GM10847 (cell line): ENCODE measurements around the gene CPNE4.

Experiments
- POLR2A ChIP-seq: IDR thresholded peaks from 2 replicates; pipeline ENCODE4 v1.6.1; 2011; ENCODE audit not compliant: insufficient read length; ENCODE audit errors: extremely low read depth

CPNE4 gene

DNA sequence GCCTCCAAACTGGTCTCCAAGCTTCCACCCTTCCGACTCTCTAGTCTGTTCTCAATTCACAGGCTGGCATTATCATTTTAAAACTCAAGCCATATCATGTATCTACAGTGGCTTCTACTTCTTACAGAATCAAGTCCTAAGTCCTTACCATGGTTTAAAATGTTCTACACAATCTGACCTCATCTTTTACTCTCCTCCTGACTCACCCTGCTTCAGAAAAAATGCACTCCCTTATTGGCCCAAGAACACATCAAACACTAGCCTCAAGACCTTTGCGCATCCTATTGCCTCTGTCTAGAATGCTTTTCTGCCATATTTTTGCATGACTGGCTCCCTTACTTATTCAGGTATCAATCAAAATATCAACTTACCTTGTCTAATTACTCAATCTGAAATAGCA is 543.0 kb downstream of the CPNE4 start:
- no peak for TF ChIP-seq POLR2A

- TF ChIP-seq POLR2A = no peak
These were observed 543.7 kb downstream of the CPNE4 start for GRCh38 chr3:131491084-131491483.

DNA sequence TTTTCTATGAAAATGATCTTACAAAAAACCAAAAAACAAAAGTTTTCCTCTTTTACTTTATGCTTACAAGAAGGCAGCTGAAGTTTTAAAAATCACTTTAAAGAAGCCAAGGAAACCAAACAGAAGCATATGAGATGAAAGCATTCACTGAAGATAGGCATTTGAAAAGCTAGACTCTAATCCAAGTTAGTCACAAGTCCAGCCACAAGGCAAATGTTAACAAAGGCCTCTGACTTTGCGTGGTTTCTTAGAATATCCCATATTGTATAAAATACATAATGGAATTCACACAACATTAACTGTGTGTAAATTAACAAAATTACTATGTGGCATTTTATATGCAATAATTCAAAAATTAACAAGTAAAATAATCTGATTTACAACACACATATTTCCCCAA is 549.7 kb downstream of the CPNE4 start:
- TF ChIP-seq POLR2A = no peak

DNA sequence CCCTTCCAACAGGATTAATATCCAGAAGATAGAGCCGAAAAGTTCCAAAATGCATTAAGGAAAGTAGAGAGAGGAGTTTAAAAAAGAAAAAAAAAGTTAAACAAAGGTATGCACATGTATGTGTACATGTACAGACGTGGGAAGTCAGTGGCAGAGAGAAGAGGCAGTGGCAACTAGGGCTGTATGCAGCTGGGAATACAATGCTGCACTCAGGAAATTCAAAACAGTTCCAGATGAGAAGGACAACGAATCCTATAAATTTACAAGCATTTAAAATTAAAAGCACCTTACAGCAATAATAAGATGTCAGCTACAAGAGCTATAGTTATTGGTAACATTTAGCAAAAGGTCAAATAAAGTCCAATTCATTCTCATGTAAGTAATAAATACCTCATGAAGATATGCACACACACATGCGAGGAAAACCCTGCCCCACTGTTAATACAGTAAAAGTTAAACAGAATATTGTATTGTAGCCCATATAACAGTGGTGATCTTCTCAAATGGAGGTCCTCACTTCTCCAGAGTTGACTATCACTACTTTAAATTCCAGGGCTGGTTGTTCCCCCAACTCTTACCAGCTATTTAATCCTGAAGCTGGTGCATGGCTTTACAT is 550.2 kb downstream of the CPNE4 start:
- no peak for TF ChIP-seq POLR2A
